ENCODE data around the gene LOXHD1.

The LOXHD1 gene

DNA sequence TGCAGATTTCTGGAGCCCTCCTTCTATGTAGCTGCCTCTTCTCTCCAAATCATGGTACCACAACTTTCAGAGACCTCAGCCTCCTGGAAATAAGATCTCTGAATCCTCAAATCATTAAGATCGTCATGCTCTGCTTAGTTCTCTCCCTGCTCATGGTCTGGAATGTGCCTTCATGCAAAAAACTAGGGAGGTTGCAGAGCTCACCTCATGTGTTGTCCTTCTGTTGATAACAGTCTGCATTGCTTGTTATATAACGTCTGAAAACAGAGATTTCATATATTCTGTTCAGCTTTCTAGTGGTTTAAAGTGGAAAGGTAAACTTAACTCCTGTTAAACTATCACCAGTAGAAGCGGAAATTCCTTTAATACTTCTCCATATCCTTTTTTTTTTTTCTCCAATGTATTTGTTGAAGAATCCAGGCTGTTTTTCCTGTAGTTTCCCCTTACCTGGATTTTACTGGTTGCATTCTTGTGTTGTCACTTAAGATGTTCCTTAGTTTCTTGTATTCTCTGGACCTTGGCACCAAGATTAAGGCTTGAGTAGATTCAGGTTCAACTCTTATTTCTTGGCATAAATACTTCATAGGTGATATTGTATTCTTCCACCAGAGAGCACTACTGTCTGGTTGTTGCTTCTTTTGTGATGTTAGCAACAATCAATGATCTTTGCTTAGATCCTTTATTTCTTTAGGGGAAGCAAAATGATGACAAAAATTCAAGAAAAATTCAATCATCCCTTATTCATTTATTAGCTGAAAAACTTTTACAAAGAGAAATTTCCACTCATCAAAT, 211.3 kb downstream of the LOXHD1 start:
- TF ChIP-seq, protein P1, sequence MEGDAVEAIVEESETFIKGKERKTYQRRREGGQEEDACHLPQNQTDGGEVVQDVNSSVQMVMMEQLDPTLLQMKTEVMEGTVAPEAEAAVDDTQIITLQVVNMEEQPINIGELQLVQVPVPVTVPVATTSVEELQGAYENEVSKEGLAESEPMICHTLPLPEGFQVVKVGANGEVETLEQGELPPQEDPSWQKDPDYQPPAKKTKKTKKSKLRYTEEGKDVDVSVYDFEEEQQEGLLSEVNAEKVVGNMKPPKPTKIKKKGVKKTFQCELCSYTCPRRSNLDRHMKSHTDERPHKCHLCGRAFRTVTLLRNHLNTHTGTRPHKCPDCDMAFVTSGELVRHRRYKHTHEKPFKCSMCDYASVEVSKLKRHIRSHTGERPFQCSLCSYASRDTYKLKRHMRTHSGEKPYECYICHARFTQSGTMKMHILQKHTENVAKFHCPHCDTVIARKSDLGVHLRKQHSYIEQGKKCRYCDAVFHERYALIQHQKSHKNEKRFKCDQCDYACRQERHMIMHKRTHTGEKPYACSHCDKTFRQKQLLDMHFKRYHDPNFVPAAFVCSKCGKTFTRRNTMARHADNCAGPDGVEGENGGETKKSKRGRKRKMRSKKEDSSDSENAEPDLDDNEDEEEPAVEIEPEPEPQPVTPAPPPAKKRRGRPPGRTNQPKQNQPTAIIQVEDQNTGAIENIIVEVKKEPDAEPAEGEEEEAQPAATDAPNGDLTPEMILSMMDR (IDR thresholded peaks at IDR 0.05; ENCODE audit: control insufficient read depth, insufficient read depth, low read depth, low read length, missing control alignments), result no peak
- no peak for DNase-seq (ENCODE audit: low read depth)
- no peak overlapping the region for H3K4me3 ChIP-seq (ENCODE audit: control insufficient read depth, low read depth, low read length)

DNA sequence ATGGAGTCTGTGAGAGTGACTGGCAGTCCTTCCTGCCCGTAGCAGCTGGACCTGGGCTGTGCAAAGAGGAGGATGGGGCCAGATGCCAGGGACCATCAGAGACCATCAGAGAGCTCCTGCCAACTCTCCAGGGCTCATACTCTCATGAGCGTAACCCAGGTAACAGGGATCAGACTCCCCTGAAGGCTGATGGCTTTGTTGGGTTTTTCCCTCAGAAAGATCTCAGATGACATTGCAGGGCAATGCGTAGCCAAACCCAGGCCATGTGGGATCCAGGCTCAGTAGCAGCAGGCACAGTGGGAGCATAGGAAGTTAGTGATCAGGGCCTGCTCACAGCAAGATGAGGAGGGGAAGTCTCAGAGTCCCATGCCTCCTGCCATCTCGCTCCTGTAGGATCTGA, 218.0 kb downstream of the LOXHD1 start:
- DNase-seq (ENCODE audit: low read depth), result no peak
- H3K4me3 ChIP-seq (ENCODE audit: control insufficient read depth, low read depth, low read length), result no peak overlapping the region
- TF ChIP-seq, protein P1 (IDR thresholded peaks at IDR 0.05; ENCODE audit: control insufficient read depth, insufficient read depth, low read depth, low read length, missing control alignments), result no peak

DNA sequence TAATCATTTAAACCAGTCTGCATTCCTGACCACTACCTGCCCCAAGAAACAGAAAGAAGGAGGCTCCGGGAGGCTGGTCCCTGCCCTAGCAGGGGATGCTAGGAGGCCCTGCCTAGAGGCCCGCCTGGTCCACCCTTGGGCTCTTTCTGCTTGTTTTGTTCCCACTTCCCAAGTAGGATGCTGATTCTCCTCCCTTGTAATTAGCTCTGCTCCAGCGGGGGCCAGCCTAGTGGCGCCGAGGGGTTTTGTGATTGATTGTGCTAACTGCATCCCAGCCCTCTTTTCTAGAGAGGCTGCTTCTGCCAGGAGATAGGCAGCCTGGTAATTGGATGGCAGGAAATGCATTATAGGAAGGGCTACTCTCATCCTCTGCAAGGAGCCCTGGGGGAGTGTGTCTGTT, 220.0 kb downstream of the LOXHD1 start:
- TF ChIP-seq, protein P1 (IDR thresholded peaks at IDR 0.05; ENCODE audit: control insufficient read depth, insufficient read depth, low read depth, low read length, missing control alignments), result no peak
- DNase-seq (ENCODE audit: low read depth), result no peak
- no peak overlapping the region for H3K4me3 ChIP-seq (ENCODE audit: control insufficient read depth, low read depth, low read length)

DNA sequence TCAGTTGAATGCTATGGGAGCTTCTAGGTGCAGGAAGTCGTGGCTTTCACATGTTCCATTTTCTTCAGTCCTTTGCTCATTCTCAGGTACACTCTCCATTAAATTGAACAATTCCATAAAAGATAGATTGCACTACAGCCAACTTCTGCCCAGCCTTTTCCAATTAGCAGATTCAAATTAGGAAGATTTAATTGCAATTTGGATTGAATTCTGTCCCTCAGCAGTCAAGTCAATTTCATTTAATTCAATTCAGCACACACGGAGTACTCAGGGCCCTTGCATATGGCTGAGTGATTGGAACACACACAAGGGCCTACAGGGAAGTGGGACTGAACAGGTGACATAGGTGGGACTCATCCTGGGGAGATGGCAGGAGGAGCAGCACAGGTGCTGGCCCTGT, 220.4 kb downstream of the LOXHD1 start:
- no peak for DNase-seq (ENCODE audit: low read depth)
- H3K4me3 ChIP-seq (ENCODE audit: control insufficient read depth, low read depth, low read length), result no peak overlapping the region
- TF ChIP-seq, protein P1 (IDR thresholded peaks at IDR 0.05; ENCODE audit: control insufficient read depth, insufficient read depth, low read depth, low read length, missing control alignments), result no peak

DNA sequence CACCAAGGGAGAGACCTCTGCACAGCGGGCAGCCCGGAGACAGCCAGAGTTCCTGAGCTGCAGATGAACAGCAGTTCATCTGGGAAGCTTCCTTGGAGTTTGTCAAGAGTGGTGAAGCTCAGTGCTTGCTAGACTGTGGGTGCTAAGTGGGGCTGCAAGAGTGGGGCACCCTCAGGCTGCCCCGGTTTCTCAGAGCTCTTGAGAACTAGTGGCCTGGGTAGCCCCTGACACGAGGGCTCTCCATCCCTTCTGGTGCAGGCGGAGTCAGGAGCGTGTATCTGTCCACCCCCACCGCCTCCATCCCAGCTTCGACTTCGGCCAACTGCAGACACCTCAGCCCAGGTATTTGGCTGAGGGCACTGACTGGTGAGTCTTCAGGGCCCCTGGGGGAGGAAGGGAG, 222.0 kb downstream of the LOXHD1 start:
- H3K4me3 ChIP-seq (ENCODE audit: control insufficient read depth, low read depth, low read length), result no peak overlapping the region
- no peak for DNase-seq (ENCODE audit: low read depth)
- TF ChIP-seq, protein P1 (IDR thresholded peaks at IDR 0.05; ENCODE audit: control insufficient read depth, insufficient read depth, low read depth, low read length, missing control alignments), result no peak

DNA sequence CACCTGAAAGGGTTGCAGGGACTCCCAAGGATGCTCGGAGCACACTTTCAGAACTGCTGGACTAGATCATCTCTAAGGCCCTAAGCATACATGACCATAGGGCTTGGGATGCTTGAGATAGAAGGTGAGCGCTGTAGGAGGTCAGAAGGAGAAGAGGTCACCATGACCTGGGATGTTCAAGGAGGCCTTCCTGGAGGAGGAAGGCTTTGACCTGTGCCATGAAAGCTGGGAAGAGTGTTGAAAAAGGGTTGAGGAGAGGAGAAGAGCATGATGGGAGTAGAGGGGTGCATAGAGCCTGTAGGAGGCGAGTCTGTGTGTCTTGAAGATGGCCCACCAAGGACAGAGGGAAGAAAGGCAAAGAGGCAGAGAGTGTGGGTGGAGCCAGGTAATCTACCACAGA, 222.4 kb downstream of the LOXHD1 start:
- no peak for DNase-seq (ENCODE audit: low read depth)
- TF ChIP-seq, protein P1 (IDR thresholded peaks at IDR 0.05; ENCODE audit: control insufficient read depth, insufficient read depth, low read depth, low read length, missing control alignments), result no peak
- H3K4me3 ChIP-seq (ENCODE audit: control insufficient read depth, low read depth, low read length), result no peak overlapping the region
